OCI-LY3 (cell line): ENCODE results near the gene C2orf92.

Experiments
- H2AFZ ChIP-seq: fragments of 200-600, 300-600 bp; shearing (Covaris generic); 2 replicates; pipeline ENCODE4 v1.6.0; 2014; ENCODE audit warnings: antibody characterized with exemption, low read depth, low read length
- H3K27ac ChIP-seq: fragments of 200-600, 300-600 bp; sonication (generic); 2 replicates; pipeline ENCODE4 v1.5.1; 2014; ENCODE audit warnings: mild to moderate bottlenecking, low read length, moderate library complexity, mixed read lengths
- H3K27me3 ChIP-seq: fragments of 200-600, 300-600 bp; sonication (generic); 2 replicates; pipeline ENCODE4 v1.6.1; 2014; ENCODE audit warnings: low read depth, low read length, mixed read lengths
- H3K36me3 ChIP-seq: fragments of 200-600, 300-600 bp; sonication (generic); replicated peaks from 2 replicates; pipeline ENCODE3; 2014; ENCODE audit warnings: low read depth, low read length, mixed read lengths
- H3K4me1 ChIP-seq: fragments of 300-600, 200-600 bp; sonication (generic); 2 replicates; pipeline ENCODE4 v1.6.1; 2014; ENCODE audit warnings: low read length, mixed read lengths
- H3K4me2 ChIP-seq: fragments of 200-600, 300-600 bp; sonication (generic); 2 replicates; pipeline ENCODE4 v1.6.1; 2014; ENCODE audit warnings: low read length, mixed read lengths
- H3K4me3 ChIP-seq: fragments of 300-600, 200-600 bp; sonication (generic); 2 replicates; pipeline ENCODE4 v1.5.1; 2014; ENCODE audit warnings: antibody characterized with exemption, mild to moderate bottlenecking, low read length, moderate library complexity
- H3K79me2 ChIP-seq: fragments of 300-600, 200-600 bp; shearing (Covaris generic); 2 replicates; pipeline ENCODE4 v1.6.1; 2014; ENCODE audit warnings: mild to moderate bottlenecking, low read length, mixed read lengths
- H3K9ac ChIP-seq: fragments of 300-600, 200-600 bp; shearing (Covaris generic); 2 replicates; pipeline ENCODE4 v1.6.0; 2014; ENCODE audit warnings: mild to moderate bottlenecking, low read length, moderate library complexity
- H3K9me3 ChIP-seq: fragments of 200-600, 300-600 bp; shearing (Covaris generic); 2 replicates; pipeline ENCODE4 v1.6.1; 2014; ENCODE audit warnings: low read length, mixed read lengths; ENCODE audit not compliant: insufficient read depth
- H4K20me1 ChIP-seq: fragments of 200-600, 300-600 bp; sonication (generic); 2 replicates; pipeline ENCODE4 v1.6.1; 2016; ENCODE audit warnings: low read length, mixed read lengths; ENCODE audit not compliant: insufficient read depth
- CTCF ChIP-seq: fragments of 200-600, 300-600 bp; sonication (generic); IDR thresholded peaks from 2 replicates; pipeline ENCODE4 v1.5.1; 2014; ENCODE audit warnings: antibody characterized with exemption, low read length, low read depth
- EZH2phosphoT487 ChIP-seq: fragments of 200-600 bp; shearing (Covaris generic); IDR thresholded peaks from 2 replicates; pipeline ENCODE4 v1.6.1; 2018; ENCODE audit warnings: antibody characterized with exemption, mixed run types, low read depth

Gene C2orf92

DNA sequence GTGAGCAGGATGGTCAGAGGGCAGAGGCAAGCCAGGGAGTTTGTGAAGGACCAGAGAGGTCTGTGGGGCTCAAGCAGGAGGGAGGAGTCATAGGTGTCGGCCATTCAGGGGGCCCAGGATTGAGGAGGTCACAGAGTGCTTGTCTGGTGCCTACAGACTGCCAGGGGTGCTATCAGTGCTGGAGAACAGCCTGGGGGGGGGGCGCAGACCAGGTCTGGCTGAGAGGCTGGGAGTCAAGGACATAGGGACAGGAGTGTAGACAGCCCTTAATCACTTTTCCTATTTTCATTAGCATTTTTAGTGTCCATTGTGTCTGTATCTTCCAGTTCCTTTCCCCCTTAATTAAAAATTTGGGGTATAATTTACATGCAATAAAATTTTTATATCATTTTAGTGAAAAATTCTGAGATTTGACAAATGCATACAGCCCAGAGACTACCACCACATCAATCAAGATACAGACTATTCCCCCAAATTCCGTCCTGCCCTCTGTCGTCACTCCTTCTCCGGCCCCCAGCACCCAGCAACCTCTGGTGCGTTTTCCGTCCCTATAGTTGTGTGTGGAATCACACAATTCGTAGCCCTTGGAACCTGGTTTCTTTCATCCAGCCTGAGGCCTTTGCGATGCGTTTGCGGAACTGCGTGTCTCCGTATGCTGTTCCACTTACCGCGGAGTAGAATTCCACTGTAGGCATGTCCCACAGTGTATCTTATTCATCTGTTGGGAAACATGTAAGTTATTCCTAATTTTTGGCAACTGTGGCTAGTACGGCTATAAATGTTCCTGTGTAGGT lies 50.0 kb downstream of the C2orf92 start:
- Histone ChIP-seq H3K9me3 (no peaks in the 10 kb centered on the region), H3K27me3 (no peaks in the 10 kb centered on the region), H3K4me1 (no peaks in the 10 kb centered on the region), H3K27ac (no peak overlapping the region), H3K79me2 (no peaks in the 10 kb centered on the region), H4K20me1 (no peaks in the 10 kb centered on the region), H3K36me3 (no peaks in the 10 kb centered on the region), H3K4me3 (no peak overlapping the region), H3K9ac (no peak overlapping the region), H2AFZ (no peak overlapping the region), H3K4me2 (no peak overlapping the region)
- no peak for TF ChIP-seq EZH2phosphoT487
- TF ChIP-seq CTCF: no peak

- Histone ChIP-seq H3K27ac (no peak overlapping the region), H3K4me2 (no peak overlapping the region), H3K9ac (no peak overlapping the region), H2AFZ (no peak overlapping the region), H3K79me2 (no peaks in the 10 kb centered on the region), H4K20me1 (no peaks in the 10 kb centered on the region), H3K36me3 (no peaks in the 10 kb centered on the region), H3K9me3 (no peaks in the 10 kb centered on the region), H3K4me1 (no peaks in the 10 kb centered on the region), H3K4me3 (no peak overlapping the region), H3K27me3 (no peaks in the 10 kb centered on the region)
- no peak for TF ChIP-seq EZH2phosphoT487
- TF ChIP-seq CTCF: no peak
These were observed 51.2 kb downstream of the C2orf92 start for GRCh38 chr2:97720746-97721145.

GRCh38 chr2:97722227-97722626 lies 52.7 kb downstream of the C2orf92 start:
- no peak for TF ChIP-seq EZH2phosphoT487
- TF ChIP-seq CTCF: no peak
- Histone ChIP-seq H3K4me3 (no peak overlapping the region), H3K27me3 (no peaks in the 10 kb centered on the region), H2AFZ (no peak overlapping the region), H3K9ac (no peak overlapping the region), H3K9me3 (no peaks in the 10 kb centered on the region), H3K79me2 (no peaks in the 10 kb centered on the region), H3K4me1 (no peaks in the 10 kb centered on the region), H4K20me1 (no peaks in the 10 kb centered on the region), H3K4me2 (no peak overlapping the region), H3K36me3 (no peaks in the 10 kb centered on the region), H3K27ac (no peak overlapping the region)

DNA sequence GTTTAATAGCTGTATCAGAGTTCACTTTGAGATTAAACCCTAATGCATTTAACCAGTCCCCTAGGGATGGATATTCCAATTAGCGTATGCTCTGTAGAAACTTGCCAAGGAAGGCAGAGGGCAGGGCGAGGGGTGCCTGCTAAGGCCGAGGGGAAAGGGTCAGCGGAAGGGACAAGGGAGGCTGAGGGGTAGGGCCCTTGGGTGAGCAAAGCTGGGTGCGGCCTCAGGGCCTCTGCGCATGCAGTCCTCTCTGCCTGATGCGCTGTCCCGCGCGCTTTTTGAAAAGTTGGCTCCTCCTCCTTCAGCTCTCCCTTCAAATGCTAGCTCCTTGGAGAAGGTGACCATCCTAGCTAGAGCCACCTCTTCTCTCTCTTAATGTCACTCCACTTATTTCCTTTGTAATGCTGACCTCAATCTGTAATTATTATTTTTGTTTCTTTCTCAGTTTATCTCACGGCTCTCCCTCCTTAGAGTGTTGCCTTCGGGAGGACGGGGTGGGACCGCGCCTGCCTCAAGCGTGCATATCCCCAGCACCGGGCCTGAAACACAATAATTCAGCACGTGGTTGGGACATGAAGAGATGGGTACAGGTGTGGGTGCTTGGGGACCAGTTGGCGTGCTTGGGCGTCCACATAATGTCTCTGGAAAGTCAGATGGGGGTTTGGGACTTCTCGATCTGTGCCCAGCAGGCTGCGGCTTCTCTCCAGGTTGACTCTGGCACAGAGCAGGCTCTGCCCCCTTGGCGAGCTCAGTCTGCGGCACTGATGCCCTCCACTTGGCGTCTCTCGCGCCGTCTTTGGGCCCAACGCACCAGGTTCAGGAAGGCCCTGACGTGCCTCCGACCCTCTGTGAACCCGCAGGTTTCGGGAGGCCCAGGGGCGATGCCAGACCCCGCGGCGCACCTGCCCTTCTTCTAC lies 53.9 kb downstream of the C2orf92 start:
- no peak overlapping the region for H3K4me3 ChIP-seq
- no peaks in the 10 kb centered on the region for H3K36me3 ChIP-seq
- no peak overlapping the region for H2AFZ ChIP-seq
- no peak overlapping the region for H3K4me2 ChIP-seq
- no peaks in the 10 kb centered on the region for H3K79me2 ChIP-seq
- no peaks in the 10 kb centered on the region for H3K9me3 ChIP-seq
- H3K9ac ChIP-seq: no peak overlapping the region
- H4K20me1 ChIP-seq: no peaks in the 10 kb centered on the region
- H3K27ac ChIP-seq: no peak overlapping the region
- TF ChIP-seq EZH2phosphoT487 (no peak), CTCF (no peak)
- H3K4me1 ChIP-seq: no peaks in the 10 kb centered on the region
- no peaks in the 10 kb centered on the region for H3K27me3 ChIP-seq
